Mesenchymal stem cell (in vitro differentiated cells and primary cell): Measurements from ENCODE around the gene FAM181A.

Experiments used
- DNase-seq: peaks from one replicate; pipeline ENCODE4 v3.0.0-alpha.2; 2013
- H2AFZ ChIP-seq: one replicate; pipeline ENCODE4 v1.6.1; 2013; ENCODE audit warnings: low read depth, mild to moderate bottlenecking, control low read depth, inconsistent platforms, low read length, moderate library complexity
- H2AK5ac ChIP-seq: 2 replicates; pipeline ENCODE4 v1.6.1; 2013; ENCODE audit warnings: low read length, moderate library complexity, mild to moderate bottlenecking, inconsistent platforms; ENCODE audit not compliant: severe bottlenecking
- H2BK120ac ChIP-seq: one replicate; pipeline ENCODE4 v1.6.1; 2013; ENCODE audit warnings: low read depth, mild to moderate bottlenecking, inconsistent platforms, low read length, moderate library complexity
- H2BK12ac ChIP-seq, 2 experiments: one replicate each; pipeline ENCODE4 v1.6.1; 2013; ENCODE audit warnings: inconsistent platforms in 2 of 2, low read length in 2 of 2, mild to moderate bottlenecking in 2 of 2, moderate library complexity in 2 of 2, control low read depth in 1 of 2
- H2BK15ac ChIP-seq: one replicate; pipeline ENCODE4 v1.6.1; 2013; ENCODE audit warnings: mild to moderate bottlenecking, low read depth, inconsistent platforms; ENCODE audit not compliant: poor library complexity, severe bottlenecking
- H2BK5ac ChIP-seq: 2 replicates; pipeline ENCODE4 v1.6.1; 2013; ENCODE audit warnings: low read depth, mild to moderate bottlenecking, low read length, control low read depth, inconsistent platforms; ENCODE audit not compliant: poor library complexity, severe bottlenecking
- H3K14ac ChIP-seq, 2 experiments: one replicate each; pipeline ENCODE4 v1.6.1; 2013; ENCODE audit warnings: inconsistent platforms in 2 of 2, low read length in 2 of 2, control low read depth in 1 of 2, mild to moderate bottlenecking in 1 of 2, moderate library complexity in 1 of 2
- H3K18ac ChIP-seq, 2 experiments: one replicate each; pipeline ENCODE4 v1.6.1; 2013; ENCODE audit warnings: inconsistent platforms in 2 of 2, low read length in 2 of 2, control low read depth in 1 of 2, low read depth in 1 of 2, mild to moderate bottlenecking in 1 of 2
- H3K23ac ChIP-seq, 2 experiments: one replicate each; pipeline ENCODE4 v1.6.1; 2013; ENCODE audit warnings: inconsistent platforms in 2 of 2, low read length in 2 of 2, mild to moderate bottlenecking in 2 of 2, moderate library complexity in 2 of 2, control low read depth in 1 of 2
- H3K27ac ChIP-seq: 2 replicates; pipeline ENCODE4 v1.5.1; 2013; ENCODE audit warnings: mild to moderate bottlenecking, moderate library complexity, low read length, control low read depth, inconsistent platforms; ENCODE audit not compliant: poor library complexity, severe bottlenecking
- H3K27me3 ChIP-seq, 2 experiments: 2 replicates each; pipeline versions ENCODE4 v1.6.1 to v1.7.0; 2013; ENCODE audit warnings: low read length in 2 of 2, mild to moderate bottlenecking in 2 of 2, moderate library complexity in 2 of 2, control low read depth in 1 of 2, inconsistent platforms in 1 of 2; ENCODE audit not compliant: control insufficient read depth in 1 of 2, insufficient read depth in 1 of 2
- H3K36me3 ChIP-seq, 2 experiments: 2 replicates each; pipeline versions ENCODE4 v1.6.1 to v1.7.0; 2013; ENCODE audit warnings: low read length in 2 of 2, control low read depth in 1 of 2, inconsistent platforms in 1 of 2, low read depth in 1 of 2, mild to moderate bottlenecking in 1 of 2; ENCODE audit not compliant: insufficient read depth in 2 of 2, control insufficient read depth in 1 of 2
- H3K4ac ChIP-seq, 2 experiments: one replicate each; pipeline ENCODE4 v1.6.1; 2013; ENCODE audit warnings: inconsistent platforms in 2 of 2, low read length in 2 of 2, mild to moderate bottlenecking in 2 of 2, moderate library complexity in 2 of 2, control low read depth in 1 of 2, low read depth in 1 of 2
- H3K4me1 ChIP-seq: 2 replicates; pipeline ENCODE4 v1.6.1; 2013; ENCODE audit warnings: low read depth, low read length, control low read depth; ENCODE audit not compliant: control insufficient read depth, insufficient read depth
- H3K4me2 ChIP-seq: 2 replicates; pipeline ENCODE4 v1.6.1; 2013; ENCODE audit warnings: low read length, mild to moderate bottlenecking, inconsistent platforms; ENCODE audit not compliant: poor library complexity, severe bottlenecking
- H3K4me3 ChIP-seq, 2 experiments: 2 replicates each; pipeline versions ENCODE4 v1.5.1 to v1.7.0; 2013; ENCODE audit warnings: low read length in 2 of 2, mild to moderate bottlenecking in 2 of 2, control low read depth in 1 of 2, low read depth in 1 of 2; ENCODE audit not compliant: insufficient read depth in 1 of 2
- H3K79me1 ChIP-seq: replicated peaks from 2 replicates; pipeline ENCODE4 v1.6.1; 2013; ENCODE audit warnings: mild to moderate bottlenecking, control low read depth, low read length, inconsistent platforms; ENCODE audit not compliant: poor library complexity, severe bottlenecking
- H3K9ac ChIP-seq: 2 replicates; pipeline ENCODE4 v1.7.0; 2013; ENCODE audit warnings: mild to moderate bottlenecking, low read length, moderate library complexity
- H3K9me3 ChIP-seq: 2 replicates; pipeline ENCODE4 v1.7.0; 2013; ENCODE audit warnings: mild to moderate bottlenecking, low read length; ENCODE audit not compliant: control insufficient read depth
- H4K8ac ChIP-seq: one replicate; pipeline ENCODE4 v1.6.1; 2013; ENCODE audit warnings: inconsistent platforms, mild to moderate bottlenecking, low read length, moderate library complexity
- H4K91ac ChIP-seq: one replicate; pipeline ENCODE4 v1.6.1; 2013; ENCODE audit warnings: mild to moderate bottlenecking, low read length, inconsistent platforms
- WGBS: methylation state at CpG from one replicate; pipeline ENCODE4 v1.1.7; 2013; ENCODE audit warnings: mixed read lengths; 5-methylcytosine and 5-hydroxymethylcytosine counted together

FAM181A gene

DNA sequence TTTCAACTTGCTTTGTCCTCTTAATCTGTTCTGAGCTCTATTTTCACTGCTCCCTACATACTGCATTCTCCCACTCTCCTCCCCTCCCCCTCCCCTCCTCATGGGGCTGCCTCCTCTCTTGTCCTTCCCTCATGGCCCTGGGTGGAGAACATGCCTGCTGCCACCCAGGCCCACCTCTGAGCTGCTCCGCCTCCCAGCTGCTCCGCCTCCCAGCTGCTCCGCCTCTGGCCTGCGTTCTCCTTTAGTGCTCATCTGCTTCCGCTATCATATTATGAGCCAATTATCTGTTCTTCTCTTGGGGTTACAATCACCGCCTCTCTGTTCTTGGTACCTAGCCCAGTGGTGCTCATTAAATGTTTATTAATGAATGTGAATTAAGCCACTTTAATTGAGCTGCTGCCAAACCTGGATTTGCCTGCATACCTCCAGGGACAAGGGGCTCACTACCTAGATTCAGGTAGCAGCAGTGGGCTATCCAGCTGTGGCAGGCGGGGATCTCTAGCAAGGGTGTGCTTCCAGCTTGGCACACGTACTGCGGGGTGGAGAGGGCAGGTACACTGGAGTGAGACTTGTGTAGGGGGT, 32.0 kb upstream of the FAM181A start:
- H3K18ac ChIP-seq = no peak overlapping the region
- H3K23ac ChIP-seq = no peak overlapping the region
- no peak overlapping the region for H2AK5ac ChIP-seq
- H2BK120ac ChIP-seq = no peak overlapping the region
- no peak overlapping the region for H2AFZ ChIP-seq
- H3K4me2 ChIP-seq = no peak overlapping the region
- H3K79me1 ChIP-seq = no peaks in the 10 kb centered on the region
- no peak overlapping the region for H3K27ac ChIP-seq
- H2BK15ac ChIP-seq = no peak overlapping the region
- peaks cover 3% of the 10 kb centered on the region for H3K4me1 ChIP-seq
- H3K27me3 ChIP-seq = peaks cover 35 to 51% of the 10 kb centered on the region in 2 experiments
- H4K8ac ChIP-seq = no peak overlapping the region
- H3K36me3 ChIP-seq = no peaks in the 10 kb centered on the region
- no peak overlapping the region for H3K9ac ChIP-seq
- no peak overlapping the region for H2BK12ac ChIP-seq
- no peak for DNase-seq
- H3K9me3 ChIP-seq = no peaks in the 10 kb centered on the region
- H3K14ac ChIP-seq = no peak overlapping the region
- H4K91ac ChIP-seq = no peak overlapping the region
- 67% methylated on average over 9 of the region's 9 CpGs for WGBS
- H2BK5ac ChIP-seq = no peak overlapping the region
- H3K4ac ChIP-seq = no peak overlapping the region
- H3K4me3 ChIP-seq = no peak overlapping the region

DNA sequence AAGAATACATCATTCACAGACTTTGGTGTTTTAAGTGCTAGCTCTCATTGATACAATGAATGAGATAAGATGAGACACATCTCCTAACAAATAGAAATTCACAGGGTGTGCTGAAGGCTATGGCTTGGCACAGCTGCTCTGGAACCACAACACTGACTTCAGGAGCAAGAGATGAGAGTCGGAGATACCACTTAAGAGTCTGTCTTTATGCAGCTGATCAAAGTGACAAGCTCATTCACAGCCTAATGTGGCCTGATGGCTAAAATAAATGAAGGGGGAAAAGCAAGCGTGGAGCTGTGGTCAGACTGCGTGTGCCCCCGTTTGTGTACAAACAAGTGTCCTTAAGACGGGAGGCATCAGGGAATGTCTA, 29.7 kb upstream of the FAM181A start:
- Histone ChIP-seq H3K79me1 (no peaks in the 10 kb centered on the region), H3K4me3 (no peak overlapping the region), H4K8ac (no peak overlapping the region), H3K14ac (no peak overlapping the region), H2BK5ac (no peak overlapping the region), H3K27ac (no peak overlapping the region), H3K23ac (no peak overlapping the region), H2AFZ (no peak overlapping the region), H3K18ac (no peak overlapping the region), H3K4ac (no peak overlapping the region), H3K4me1 (no peaks in the 10 kb centered on the region), H3K9me3 (no peaks in the 10 kb centered on the region), H2BK15ac (no peak overlapping the region), H3K27me3 (peaks cover 14 to 38% of the 10 kb centered on the region in 2 experiments), H2AK5ac (no peak overlapping the region), H3K9ac (no peak overlapping the region), H2BK120ac (no peak overlapping the region), H3K36me3 (no peaks in the 10 kb centered on the region), H3K4me2 (no peak overlapping the region), H4K91ac (no peak overlapping the region), H2BK12ac (no peak overlapping the region)
- DNase-seq = no peak
- WGBS = 85% methylated on average over 5 of the region's 5 CpGs

DNA sequence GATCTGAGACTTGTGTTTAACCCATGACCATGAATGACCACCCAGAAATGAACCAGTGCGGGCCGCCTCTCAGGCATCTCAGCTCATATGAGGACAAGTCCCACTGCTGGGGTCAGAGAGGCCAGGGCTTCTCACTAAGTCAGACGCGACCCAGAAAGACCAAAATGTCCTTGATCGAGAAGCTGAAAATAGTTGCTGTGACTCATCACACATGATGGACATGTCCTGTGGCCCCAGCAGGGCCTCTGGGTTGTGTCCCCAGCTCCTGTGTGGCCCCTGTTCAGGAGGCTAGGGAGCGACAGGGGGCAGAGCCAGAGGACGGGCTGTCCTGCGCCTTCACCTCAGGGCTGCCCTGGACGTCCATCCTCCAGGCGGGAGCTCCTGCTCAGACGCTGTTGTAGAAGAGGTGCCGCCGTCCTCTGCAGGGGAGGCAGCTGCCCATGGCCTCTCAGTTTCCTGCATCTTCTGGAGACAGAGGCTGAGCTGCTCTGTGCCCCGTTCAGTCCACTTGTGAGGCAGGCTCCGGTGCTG, 29.0 kb upstream of the FAM181A start:
- Histone ChIP-seq H3K4me2 (no peak overlapping the region), H4K8ac (no peak overlapping the region), H2BK120ac (no peak overlapping the region), H2AK5ac (no peak overlapping the region), H2BK15ac (no peak overlapping the region), H3K9me3 (no peaks in the 10 kb centered on the region), H3K9ac (no peak overlapping the region), H3K27ac (no peak overlapping the region), H3K36me3 (no peaks in the 10 kb centered on the region), H3K79me1 (no peaks in the 10 kb centered on the region), H2BK12ac (no peak overlapping the region), H3K23ac (no peak overlapping the region), H4K91ac (no peak overlapping the region), H2AFZ (no peak overlapping the region), H3K4me1 (no peaks in the 10 kb centered on the region), H3K14ac (no peak overlapping the region), H3K18ac (no peak overlapping the region), H3K4ac (no peak overlapping the region), H3K27me3 (peaks cover 18 to 41% of the 10 kb centered on the region in 2 experiments), H2BK5ac (no peak overlapping the region), H3K4me3 (no peak overlapping the region)
- 84% methylated on average over 15 of the region's 15 CpGs for WGBS
- no peak for DNase-seq

DNA sequence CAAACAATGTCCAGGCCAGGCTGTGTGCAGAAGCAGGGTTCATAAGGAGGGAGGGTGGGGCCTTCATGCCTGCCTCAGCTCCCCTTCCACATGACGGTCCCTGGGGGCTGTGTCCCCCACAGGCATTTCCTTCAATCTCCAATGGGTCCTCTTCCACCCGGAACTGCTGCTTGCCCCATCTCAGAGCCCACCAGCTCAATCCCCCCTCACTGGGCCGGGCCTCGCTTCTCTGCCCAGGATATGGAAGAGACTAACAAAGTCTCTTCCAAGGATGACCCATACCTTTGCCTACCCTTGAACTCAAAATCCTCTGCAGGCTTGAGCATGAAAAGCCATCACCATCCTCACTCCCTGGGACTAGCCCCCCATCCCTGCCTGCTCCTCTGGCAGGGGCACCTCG, 28.4 kb upstream of the FAM181A start:
- Histone ChIP-seq H3K18ac (no peak overlapping the region), H2BK12ac (no peak overlapping the region), H3K27ac (no peak overlapping the region), H2BK5ac (no peak overlapping the region), H2BK15ac (no peak overlapping the region), H3K9ac (no peak overlapping the region), H3K79me1 (no peaks in the 10 kb centered on the region), H3K23ac (no peak overlapping the region), H3K4me3 (no peak overlapping the region), H2BK120ac (no peak overlapping the region), H4K91ac (no peak overlapping the region), H4K8ac (no peak overlapping the region), H2AK5ac (no peak overlapping the region), H3K9me3 (no peaks in the 10 kb centered on the region), H3K36me3 (no peaks in the 10 kb centered on the region), H3K4ac (no peak overlapping the region), H3K4me2 (no peak overlapping the region), H3K4me1 (no peaks in the 10 kb centered on the region), H2AFZ (no peak overlapping the region), H3K14ac (no peak overlapping the region), H3K27me3 (peaks cover 23 to 44% of the 10 kb centered on the region in 2 experiments)
- DNase-seq = no peak
- 73% methylated on average over 5 of the region's 5 CpGs for WGBS
